HCT116 (cell line): Measurements from ENCODE around the gene FKBP7. TPM values are rescaled to one million over a fixed set of nuclear protein-coding genes. Genes with fewer than 3 reads are reported as not detected.

Experiments used
- ATAC-seq: fragments of 200-7000 bp; cut with Tn5 transposase; 2 replicates; pipeline ENCODE4 v1.9.1; 2020; ENCODE audit warnings: mild to moderate bottlenecking, moderate library complexity
- BruUV-seq: library from RNA; stranded (reverse); fragments of 400-500 nt; replicated peaks from 2 replicates; lab custom pipeline; 2021; lab: Mats Ljungman, UMichigan
- CTCF ChIA-PET: fragments of 300-600 bp; sonication (Branson Sonifier 250); formaldehyde crosslinking; loops from one replicate; lab custom pipeline; 2021; ENCODE audit warnings: antibody characterized with exemption; lab: Charles Lee
- POLR2A ChIA-PET: fragments of 300-600, 350-600 bp; sonication (Branson Sonifier 250); formaldehyde crosslinking; loops from one replicate; lab custom pipeline; 2021; ENCODE audit warnings: antibody characterized with exemption; lab: Charles Lee
- RAD21 ChIA-PET, 2 experiments: fragments of 300-600 bp; sonication (Branson Sonifier 250); formaldehyde crosslinking; loops; one replicate each; lab custom pipeline; 2023; ENCODE audit warnings: low total read pairs in 2 of 2; ENCODE audit not compliant: uncharacterized antibody in 2 of 2, unreplicated experiment in 2 of 2, low non-redundant PET in 1 of 2; lab: Charles Lee
- DNase-seq: peaks from one replicate; pipeline ENCODE4 v3.0.0-alpha.2; 2010; ENCODE audit warnings: low read depth, low spot score
- H2AFZ ChIP-seq: fragments of 200-600 bp; shearing (Covaris generic), sonication (generic); 2 replicates; pipeline ENCODE4 v1.6.1; 2017; ENCODE audit warnings: low read depth, mixed run types, mixed read lengths, antibody characterized with exemption, low read length; ENCODE audit not compliant: poor library complexity, severe bottlenecking
- H3K27ac ChIP-seq: 2 replicates; pipeline ENCODE4 v1.5.1; 2012; ENCODE audit warnings: low read depth, low read length
- H3K27me3 ChIP-seq: fragments of 200-600 bp; sonication (generic); 2 replicates; pipeline ENCODE4 v1.6.1; 2016; ENCODE audit warnings: mixed run types, low read length, mixed read lengths; ENCODE audit not compliant: insufficient read depth
- H3K36me3 ChIP-seq, 2 experiments: fragments of 200-500 bp in 1 of 2; fragments of 200-600 bp in 1 of 2; sonication (Bioruptor generic) in 1 of 2; sonication (generic) in 1 of 2; 2 replicates each; pipeline versions ENCODE4 v1.5.1 to v1.6.1; 2014 to 2016; ENCODE audit warnings: low read length in 2 of 2, inconsistent platforms in 1 of 2, mixed read lengths in 1 of 2, mixed run types in 1 of 2; ENCODE audit not compliant: insufficient read depth in 2 of 2, control insufficient read depth in 1 of 2
- H3K4me1 ChIP-seq, 2 experiments: fragments of 200-600 bp in 1 of 2; sonication (generic) in 1 of 2; 2 replicates each; pipeline versions ENCODE4 v1.5.1 to v1.6.1; 2012 to 2017; ENCODE audit warnings: low read length in 2 of 2, inconsistent platforms in 1 of 2, mild to moderate bottlenecking in 1 of 2, mixed read lengths in 1 of 2, mixed run types in 1 of 2, moderate library complexity in 1 of 2; ENCODE audit not compliant: insufficient read depth in 2 of 2, control insufficient read depth in 1 of 2
- H3K4me2 ChIP-seq: fragments of 200-600 bp; sonication (generic); 2 replicates; pipeline ENCODE4 v1.6.1; 2017; ENCODE audit warnings: mixed run types, low read length, mixed read lengths
- H3K4me3 ChIP-seq, 2 experiments: fragments of 200-600 bp in 1 of 2; sonication (generic) in 1 of 2; replicated peaks in 1 of 2; 2 replicates each; pipeline ENCODE4 v1.5.1; 2011 to 2016; ENCODE audit warnings: low read length in 2 of 2, control low read depth in 1 of 2, low read depth in 1 of 2, mild to moderate bottlenecking in 1 of 2, mixed read lengths in 1 of 2, mixed run types in 1 of 2
- H3K79me2 ChIP-seq: fragments of 200-600 bp; sonication (generic); 2 replicates; pipeline ENCODE4 v1.6.1; 2017; ENCODE audit warnings: mild to moderate bottlenecking, mixed run types, low read length, moderate library complexity, mixed read lengths; ENCODE audit not compliant: insufficient read depth
- H3K9ac ChIP-seq: fragments of 200-600 bp; sonication (generic); 2 replicates; pipeline ENCODE4 v1.6.1; 2016; ENCODE audit warnings: low read length, mixed read lengths
- H3K9me2 ChIP-seq: fragments of 200-600 bp; sonication (generic), shearing (Covaris generic); 2 replicates; pipeline ENCODE4 v1.6.1; 2017; ENCODE audit warnings: mixed run types, mild to moderate bottlenecking, moderate library complexity; ENCODE audit not compliant: insufficient read depth
- H3K9me3 ChIP-seq, 2 experiments: fragments of 200-500 bp in 1 of 2; fragments of 200-600 bp in 1 of 2; sonication (Bioruptor generic) in 1 of 2; sonication (generic) in 1 of 2; 2 replicates each; pipeline ENCODE4 v1.6.1; 2014 to 2017; ENCODE audit warnings: low read length in 2 of 2, mixed read lengths in 2 of 2, inconsistent platforms in 1 of 2, low read depth in 1 of 2, mild to moderate bottlenecking in 1 of 2, mixed run types in 1 of 2, moderate library complexity in 1 of 2; ENCODE audit not compliant: control insufficient read depth in 1 of 2, insufficient read depth in 1 of 2
- H4K20me1 ChIP-seq: fragments of 200-600 bp; sonication (generic), shearing (Covaris generic); 2 replicates; pipeline ENCODE4 v1.6.1; 2017; ENCODE audit warnings: mixed run types, mild to moderate bottlenecking, moderate library complexity; ENCODE audit not compliant: insufficient read depth
- CBX3 ChIP-seq: IDR thresholded peaks from 2 replicates; pipeline ENCODE4 v1.6.1; 2012; ENCODE audit warnings: low read depth
- EZH2 ChIP-seq: fragments of 200-600 bp; sonication (generic); IDR thresholded peaks from 2 replicates; pipeline ENCODE4 v1.6.1; 2017; ENCODE audit warnings: antibody characterized with exemption, mixed run types
- EZH2phosphoT487 ChIP-seq: fragments of 200-600 bp; IDR thresholded peaks from 2 replicates; pipeline ENCODE4 v1.6.1; 2018; ENCODE audit warnings: antibody characterized with exemption, borderline replicate concordance
- POLR2AphosphoS5 ChIP-seq: IDR thresholded peaks from 2 replicates; pipeline ENCODE4 v1.6.1; 2011; ENCODE audit warnings: mild to moderate bottlenecking, low read depth, low read length, moderate library complexity
- REST ChIP-seq: IDR thresholded peaks from 2 replicates; pipeline ENCODE4 v1.6.1; 2012; ENCODE audit warnings: low read depth
- SRF ChIP-seq: IDR thresholded peaks from 2 replicates; pipeline ENCODE4 v1.6.1; 2012; ENCODE audit warnings: low read depth
- TCF7L2 ChIP-seq: IDR thresholded peaks from 2 replicates; pipeline ENCODE4 v1.7.0; 2011; ENCODE audit warnings: borderline replicate concordance, inconsistent platforms; ENCODE audit not compliant: insufficient read depth, insufficient read length; ENCODE audit errors: extremely low read depth
- YY1 ChIP-seq: IDR thresholded peaks from 2 replicates; pipeline ENCODE4 v1.6.1; 2011; ENCODE audit warnings: low read length, low read depth, moderate library complexity, mild to moderate bottlenecking; ENCODE audit not compliant: insufficient replicate concordance; ENCODE audit errors: extremely low read depth
- intact Hi-C: fragments of 100-400 bp; cut with micrococcal nuclease; formaldehyde crosslinking; loops from 2 replicates; pipeline ENCODE4 v1.10.0; 2022
- total RNA-seq: library from RNA; stranded (reverse); gene quantifications from one replicate; pipeline ENCODE4 v1.2.1, GENCODE V29; 2021; ENCODE audit not compliant: unreplicated experiment
- TF ChIP-seq, protein P1 (sequence below), 3 experiments: fragments of 200-600 bp in 1 of 3; sonication (generic) in 1 of 3; IDR thresholded peaks in 2 of 3; conservative IDR thresholded peaks in 1 of 3; 2 replicates each; pipeline ENCODE4 v1.5.1; 2012 to 2017; ENCODE audit warnings: low read depth in 2 of 3, low read length in 2 of 3, antibody characterized with exemption in 1 of 3, borderline replicate concordance in 1 of 3, control low read depth in 1 of 3, mild to moderate bottlenecking in 1 of 3, mixed read lengths in 1 of 3, mixed run types in 1 of 3, moderate library complexity in 1 of 3; ENCODE audit not compliant: insufficient read depth in 1 of 3
- TF ChIP-seq, protein P2 (sequence below): IDR thresholded peaks from 2 replicates; pipeline ENCODE4 v1.6.1; 2012
- TF ChIP-seq, protein P3 (sequence below): IDR thresholded peaks from 2 replicates; pipeline ENCODE4 v1.6.1; 2012

Gene FKBP7
- total RNA-seq, 1 experiment from 2014 or later, result 4.5 TPM

DNA sequence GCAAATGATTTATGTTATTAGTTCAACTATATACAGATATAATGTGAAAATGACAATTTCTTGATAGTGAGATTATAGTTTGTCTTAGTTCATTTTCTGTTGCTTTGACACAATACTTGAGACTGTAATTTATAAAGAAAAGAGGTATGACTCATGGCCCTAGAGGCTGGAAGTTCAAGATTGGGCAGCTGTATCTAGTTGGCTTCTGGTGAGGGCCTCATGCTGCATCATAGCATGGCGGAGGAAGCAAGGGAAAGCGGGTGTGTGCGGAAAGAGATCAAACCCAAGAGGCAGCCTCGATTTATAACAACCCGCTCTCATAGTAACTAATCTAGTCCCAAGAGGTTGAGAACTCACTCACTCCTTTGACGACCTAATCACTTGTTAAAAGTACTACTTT is 13.2 kb upstream of the FKBP7 start:
- no peaks in the 10 kb centered on the region for H3K4me1 ChIP-seq
- H3K4me2 ChIP-seq, result no peak overlapping the region
- no peaks in the 10 kb centered on the region for H3K27me3 ChIP-seq
- H3K36me3 ChIP-seq, result peaks cover 6 to 16% of the 10 kb centered on the region in 2 experiments; a peak in 3 of 4 replicates
- H3K9me3 ChIP-seq, result no peaks in the 10 kb centered on the region
- TF ChIP-seq EZH2, result no peak
- ATAC-seq, result no peak
- ChIA-PET POLR2A (no interaction called here), CTCF (no interaction called here), RAD21 (no interaction called here)
- no peak overlapping the region for H3K9ac ChIP-seq
- H3K27ac ChIP-seq, result no peak overlapping the region
- no peak overlapping the region for H3K4me3 ChIP-seq
- H2AFZ ChIP-seq, result no peak overlapping the region
- no peak for DNase-seq
- H3K79me2 ChIP-seq, result 0 out of 2 replicates have a peak, but pooled peaks cover 5% of the 10 kb centered on the region
- H3K9me2 ChIP-seq, result no peaks in the 10 kb centered on the region
- intact Hi-C loops, result loop anchor here (10.0 kb wide), 1 partner anchor 1023 kb away; no protein-coding TSS in a partner anchor
- BruUV-seq, result no TSS peak
- no peaks in the 10 kb centered on the region; the same call in 1 of the 2 replicates for H4K20me1 ChIP-seq

GRCh38 chr2:178485356-178485755 is 7.0 kb upstream of the FKBP7 start:
- Histone ChIP-seq H3K9ac (no peak overlapping the region), H3K27me3 (no peaks in the 10 kb centered on the region), H3K79me2 (peaks cover 49% of the 10 kb centered on the region), H3K9me2 (no peaks in the 10 kb centered on the region), H3K36me3 (peaks cover 0 to 4% of the 10 kb centered on the region in 2 experiments; a peak in 1 of 4 replicates), H3K9me3 (no peaks in the 10 kb centered on the region), H3K4me3 (no peak overlapping the region), H3K4me1 (peaks cover 5 to 9% of the 10 kb centered on the region in 2 experiments; a peak in 3 of 4 replicates), H2AFZ (no peak overlapping the region), H4K20me1 (no peaks in the 10 kb centered on the region; the same call in 1 of the 2 replicates), H3K27ac (no peak overlapping the region), H3K4me2 (no peak overlapping the region)
- no TSS peak for BruUV-seq
- RAD21 ChIA-PET, result no interaction called here
- intact Hi-C loops, result no loop called here
- POLR2A ChIA-PET, result no interaction called here
- no peak for ATAC-seq
- CTCF ChIA-PET, result no interaction called here
- no peak for DNase-seq
- TF ChIP-seq, protein P1, sequence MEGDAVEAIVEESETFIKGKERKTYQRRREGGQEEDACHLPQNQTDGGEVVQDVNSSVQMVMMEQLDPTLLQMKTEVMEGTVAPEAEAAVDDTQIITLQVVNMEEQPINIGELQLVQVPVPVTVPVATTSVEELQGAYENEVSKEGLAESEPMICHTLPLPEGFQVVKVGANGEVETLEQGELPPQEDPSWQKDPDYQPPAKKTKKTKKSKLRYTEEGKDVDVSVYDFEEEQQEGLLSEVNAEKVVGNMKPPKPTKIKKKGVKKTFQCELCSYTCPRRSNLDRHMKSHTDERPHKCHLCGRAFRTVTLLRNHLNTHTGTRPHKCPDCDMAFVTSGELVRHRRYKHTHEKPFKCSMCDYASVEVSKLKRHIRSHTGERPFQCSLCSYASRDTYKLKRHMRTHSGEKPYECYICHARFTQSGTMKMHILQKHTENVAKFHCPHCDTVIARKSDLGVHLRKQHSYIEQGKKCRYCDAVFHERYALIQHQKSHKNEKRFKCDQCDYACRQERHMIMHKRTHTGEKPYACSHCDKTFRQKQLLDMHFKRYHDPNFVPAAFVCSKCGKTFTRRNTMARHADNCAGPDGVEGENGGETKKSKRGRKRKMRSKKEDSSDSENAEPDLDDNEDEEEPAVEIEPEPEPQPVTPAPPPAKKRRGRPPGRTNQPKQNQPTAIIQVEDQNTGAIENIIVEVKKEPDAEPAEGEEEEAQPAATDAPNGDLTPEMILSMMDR (IDR thresholded peaks at IDR 0.05 in 2 of 3, conservative IDR thresholded peaks at IDR 0.05 in 1 of 3; ENCODE audit: borderline replicate concordance in 1 of 3, insufficient read depth in 1 of 3, low read depth in 2 of 3, low read length in 2 of 3), result no peak
- TF ChIP-seq EZH2 (no peak), CBX3 (no peak), YY1 (no peak), POLR2AphosphoS5 (no peak), SRF (no peak), REST (no peak), TCF7L2 (no peak), EZH2phosphoT487 (no peak)
- TF ChIP-seq, protein P2, sequence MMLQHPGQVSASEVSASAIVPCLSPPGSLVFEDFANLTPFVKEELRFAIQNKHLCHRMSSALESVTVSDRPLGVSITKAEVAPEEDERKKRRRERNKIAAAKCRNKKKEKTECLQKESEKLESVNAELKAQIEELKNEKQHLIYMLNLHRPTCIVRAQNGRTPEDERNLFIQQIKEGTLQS, result no peak
- TF ChIP-seq, protein P3, sequence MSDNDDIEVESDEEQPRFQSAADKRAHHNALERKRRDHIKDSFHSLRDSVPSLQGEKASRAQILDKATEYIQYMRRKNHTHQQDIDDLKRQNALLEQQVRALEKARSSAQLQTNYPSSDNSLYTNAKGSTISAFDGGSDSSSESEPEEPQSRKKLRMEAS, result no peak
